KMS-11 (cell line): ENCODE results near the gene LRRC4C.

Experiments
- H2AFZ ChIP-seq: fragments of 200-600 bp; sonication (generic); 2 replicates; pipeline ENCODE4 v1.6.1; 2016; ENCODE audit warnings: antibody characterized with exemption, mixed run types, low read depth
- H3K27ac ChIP-seq: fragments of 200-600 bp; sonication (generic); 2 replicates; pipeline ENCODE4 v1.6.1; 2016; ENCODE audit warnings: mild to moderate bottlenecking, mixed run types
- H3K27me3 ChIP-seq: fragments of 200-600 bp; sonication (generic); 2 replicates; pipeline ENCODE4 v1.6.1; 2017; ENCODE audit warnings: mild to moderate bottlenecking, low read depth, mixed run types, moderate library complexity; ENCODE audit not compliant: insufficient read depth
- H3K36me3 ChIP-seq: fragments of 200-600 bp; sonication (generic); 2 replicates; pipeline ENCODE4 v1.6.1; 2017; ENCODE audit warnings: mild to moderate bottlenecking, mixed run types; ENCODE audit not compliant: insufficient read depth
- H3K4me1 ChIP-seq: fragments of 200-600 bp; sonication (generic); 2 replicates; pipeline ENCODE4 v1.6.1; 2016; ENCODE audit warnings: mild to moderate bottlenecking, low read depth, mixed run types; ENCODE audit not compliant: poor library complexity, severe bottlenecking
- H3K4me2 ChIP-seq: fragments of 200-600 bp; sonication (generic); 2 replicates; pipeline ENCODE4 v1.7.0; 2016; ENCODE audit warnings: mild to moderate bottlenecking, mixed run types
- H3K4me3 ChIP-seq: fragments of 200-600 bp; sonication (generic); IDR thresholded peaks from 2 replicates; pipeline ENCODE4 v1.6.1; 2017; ENCODE audit warnings: low read depth, low read length, mixed read lengths; ENCODE audit not compliant: insufficient read depth
- H3K79me2 ChIP-seq: fragments of 200-600 bp; sonication (generic); 2 replicates; pipeline ENCODE4 v1.6.1; 2016; ENCODE audit warnings: low read depth, mixed run types; ENCODE audit not compliant: insufficient read depth
- H3K9ac ChIP-seq: fragments of 200-600 bp; sonication (generic); 2 replicates; pipeline ENCODE4 v1.6.1; 2016; ENCODE audit warnings: mild to moderate bottlenecking, mixed run types
- H4K20me1 ChIP-seq: fragments of 200-600 bp; sonication (generic); 2 replicates; pipeline ENCODE4 v1.6.1; 2016; ENCODE audit warnings: mild to moderate bottlenecking, mixed run types; ENCODE audit not compliant: insufficient read depth
- TF ChIP-seq, protein P1 (sequence below): fragments of 200-600 bp; sonication (generic); conservative IDR thresholded peaks from 2 replicates; pipeline ENCODE4 v1.6.1; 2017; ENCODE audit warnings: low read depth, mild to moderate bottlenecking, antibody characterized with exemption, low read length, moderate library complexity, mixed read lengths

LRRC4C gene

DNA sequence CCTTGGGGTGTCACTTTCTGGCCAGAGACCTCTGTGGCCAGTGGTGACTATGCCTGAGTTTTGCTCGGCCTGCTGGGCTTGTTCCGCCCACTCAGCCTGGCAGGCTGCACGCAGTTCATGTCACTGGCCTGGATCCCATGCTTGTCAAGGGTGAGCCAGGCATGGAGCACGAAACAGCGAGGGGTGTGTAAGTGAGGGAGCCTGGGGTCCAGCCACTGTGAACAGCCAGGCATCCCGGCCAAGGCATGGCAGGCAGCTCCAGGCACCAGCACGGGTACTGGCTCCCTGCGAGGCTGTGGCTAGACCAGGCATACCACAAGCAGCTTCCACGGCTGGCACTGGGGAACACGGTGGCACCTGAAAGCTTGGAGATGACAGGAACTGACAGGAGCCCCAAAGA lies 214.3 kb downstream of the LRRC4C start:
- H3K9ac ChIP-seq = no peak overlapping the region
- H3K4me2 ChIP-seq = no peak overlapping the region
- no peaks in the 10 kb centered on the region for H3K27me3 ChIP-seq
- H3K27ac ChIP-seq = no peak overlapping the region
- no peaks in the 10 kb centered on the region for H3K36me3 ChIP-seq
- H3K79me2 ChIP-seq = no peaks in the 10 kb centered on the region
- H2AFZ ChIP-seq = no peak overlapping the region
- TF ChIP-seq, protein P1, sequence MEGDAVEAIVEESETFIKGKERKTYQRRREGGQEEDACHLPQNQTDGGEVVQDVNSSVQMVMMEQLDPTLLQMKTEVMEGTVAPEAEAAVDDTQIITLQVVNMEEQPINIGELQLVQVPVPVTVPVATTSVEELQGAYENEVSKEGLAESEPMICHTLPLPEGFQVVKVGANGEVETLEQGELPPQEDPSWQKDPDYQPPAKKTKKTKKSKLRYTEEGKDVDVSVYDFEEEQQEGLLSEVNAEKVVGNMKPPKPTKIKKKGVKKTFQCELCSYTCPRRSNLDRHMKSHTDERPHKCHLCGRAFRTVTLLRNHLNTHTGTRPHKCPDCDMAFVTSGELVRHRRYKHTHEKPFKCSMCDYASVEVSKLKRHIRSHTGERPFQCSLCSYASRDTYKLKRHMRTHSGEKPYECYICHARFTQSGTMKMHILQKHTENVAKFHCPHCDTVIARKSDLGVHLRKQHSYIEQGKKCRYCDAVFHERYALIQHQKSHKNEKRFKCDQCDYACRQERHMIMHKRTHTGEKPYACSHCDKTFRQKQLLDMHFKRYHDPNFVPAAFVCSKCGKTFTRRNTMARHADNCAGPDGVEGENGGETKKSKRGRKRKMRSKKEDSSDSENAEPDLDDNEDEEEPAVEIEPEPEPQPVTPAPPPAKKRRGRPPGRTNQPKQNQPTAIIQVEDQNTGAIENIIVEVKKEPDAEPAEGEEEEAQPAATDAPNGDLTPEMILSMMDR = no peak
- H3K4me3 ChIP-seq = no peak overlapping the region
- H3K4me1 ChIP-seq = no peaks in the 10 kb centered on the region
- no peaks in the 10 kb centered on the region for H4K20me1 ChIP-seq

DNA sequence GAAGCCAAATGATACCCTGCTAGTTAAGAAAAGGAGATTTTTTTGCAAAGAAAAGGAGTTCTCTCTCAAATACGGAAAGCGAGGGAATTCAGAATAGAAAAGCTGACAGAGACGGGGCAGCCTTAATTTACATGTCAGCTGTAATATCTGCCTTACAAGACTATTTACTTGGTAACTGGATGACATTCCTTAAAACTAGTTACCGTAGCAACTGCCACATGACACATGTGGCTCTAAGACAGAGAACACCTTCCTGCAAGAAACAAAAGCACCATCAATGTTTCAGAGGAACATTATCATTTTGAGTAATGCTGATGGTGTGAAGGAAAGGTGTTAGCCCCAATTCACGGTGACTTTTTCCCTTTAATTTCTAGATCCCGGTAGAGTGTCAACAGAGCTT lies 222.1 kb downstream of the LRRC4C start:
- TF ChIP-seq, protein P1 = no peak
- Histone ChIP-seq H3K79me2 (no peaks in the 10 kb centered on the region), H3K27ac (no peak overlapping the region), H3K4me3 (no peak overlapping the region), H3K27me3 (no peaks in the 10 kb centered on the region), H4K20me1 (no peaks in the 10 kb centered on the region), H3K9ac (no peak overlapping the region), H2AFZ (no peak overlapping the region), H3K4me1 (no peaks in the 10 kb centered on the region), H3K4me2 (no peak overlapping the region), H3K36me3 (no peaks in the 10 kb centered on the region)

DNA sequence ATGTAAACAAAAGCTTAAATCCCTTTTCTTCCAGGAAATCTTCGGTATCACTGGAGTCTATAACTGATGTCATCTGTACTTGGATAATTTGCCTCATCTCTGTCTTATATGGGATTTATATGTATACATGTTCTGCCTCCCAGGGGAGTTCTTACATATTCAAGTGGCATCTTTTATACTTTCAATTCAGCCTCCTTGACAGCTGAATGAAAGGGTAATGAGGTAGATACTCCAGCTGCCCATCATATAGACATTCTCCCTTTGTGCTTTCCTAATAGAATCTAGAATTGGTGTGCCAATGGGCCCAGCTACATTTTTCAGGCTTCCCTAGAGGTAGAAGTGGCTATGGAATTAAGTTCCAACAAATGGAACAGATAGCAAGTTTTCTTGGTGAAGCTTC lies 223.8 kb downstream of the LRRC4C start:
- Histone ChIP-seq H3K27ac (no peak overlapping the region), H3K27me3 (no peaks in the 10 kb centered on the region), H3K4me3 (no peak overlapping the region), H2AFZ (no peak overlapping the region), H3K4me2 (no peak overlapping the region), H4K20me1 (no peaks in the 10 kb centered on the region), H3K36me3 (no peaks in the 10 kb centered on the region), H3K4me1 (no peaks in the 10 kb centered on the region), H3K9ac (no peak overlapping the region), H3K79me2 (no peaks in the 10 kb centered on the region)
- TF ChIP-seq, protein P1 = no peak

DNA sequence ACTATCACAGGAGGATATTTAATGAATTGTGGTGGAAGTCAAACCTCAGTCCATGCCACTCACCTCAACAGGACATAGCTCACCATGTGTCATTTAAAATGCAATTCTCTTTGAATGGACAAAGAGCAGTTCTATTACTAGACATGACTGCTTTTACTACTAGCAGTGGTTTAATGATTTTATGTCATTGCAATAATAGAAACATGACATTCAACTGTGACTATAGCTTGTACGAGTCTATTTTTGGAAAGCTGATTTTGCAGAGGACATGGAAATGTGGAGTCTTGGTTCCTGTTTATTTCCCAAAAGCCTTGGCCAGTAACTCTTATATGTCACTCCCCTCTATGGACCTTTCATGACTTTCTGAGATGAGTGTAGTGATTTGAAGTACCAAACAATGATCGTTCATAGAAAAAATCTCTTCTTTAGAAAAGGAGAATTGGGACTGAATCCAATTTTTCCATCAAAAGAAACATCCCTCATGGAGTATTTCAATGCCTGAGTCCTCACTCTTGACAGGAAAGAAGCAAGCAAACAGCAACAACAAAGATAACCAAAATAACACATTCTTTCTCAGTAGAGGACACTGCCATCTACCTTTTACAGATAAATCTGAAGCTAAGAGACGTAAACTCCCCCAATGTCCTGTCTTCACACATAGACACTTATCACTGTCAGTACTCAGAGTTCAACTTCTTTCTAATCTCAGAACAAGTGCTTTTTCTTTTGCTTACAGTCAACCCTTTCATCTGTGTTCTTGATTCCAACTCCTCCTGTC lies 233.4 kb downstream of the LRRC4C start:
- H3K79me2 ChIP-seq = no peaks in the 10 kb centered on the region
- no peak overlapping the region for H2AFZ ChIP-seq
- H3K4me3 ChIP-seq = no peak overlapping the region
- TF ChIP-seq, protein P1 = no peak
- H4K20me1 ChIP-seq = no peaks in the 10 kb centered on the region
- H3K36me3 ChIP-seq = no peaks in the 10 kb centered on the region
- H3K27ac ChIP-seq = no peak overlapping the region
- no peak overlapping the region for H3K4me2 ChIP-seq
- H3K4me1 ChIP-seq = no peaks in the 10 kb centered on the region
- no peak overlapping the region for H3K9ac ChIP-seq
- H3K27me3 ChIP-seq = no peaks in the 10 kb centered on the region
